Measurements from ENCODE around the gene AJUBA.

DNA sequence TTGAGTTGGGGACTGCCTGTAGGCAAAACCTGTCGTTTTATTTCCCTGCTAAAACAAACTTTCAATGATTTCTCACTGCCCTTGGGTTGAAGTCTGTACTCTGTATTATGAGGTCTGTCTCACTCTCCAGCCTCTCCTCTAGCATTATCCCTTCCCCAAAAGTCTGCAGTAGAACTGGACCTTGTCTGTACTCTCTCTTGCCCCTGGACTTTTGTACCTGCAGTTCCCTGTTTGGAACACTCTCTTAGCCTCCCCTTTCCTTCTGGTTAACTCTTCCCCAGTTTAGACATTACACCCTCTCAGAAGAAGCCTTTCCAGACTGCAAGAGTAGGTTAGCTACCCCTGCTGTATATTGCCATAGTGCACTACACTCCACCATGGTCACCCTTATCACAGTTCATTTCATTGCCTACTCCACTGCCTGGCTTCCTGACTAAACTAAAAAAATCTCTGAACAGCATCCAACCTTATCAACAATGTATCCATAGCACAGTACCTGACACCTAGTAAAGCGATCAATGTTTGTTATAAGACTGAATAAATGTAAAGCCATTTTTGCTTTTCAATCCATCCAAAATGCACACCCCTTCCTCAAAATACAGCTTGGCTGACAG lies 3.6 kb upstream of the AJUBA start:
- TF ChIP-seq, protein P1, sequence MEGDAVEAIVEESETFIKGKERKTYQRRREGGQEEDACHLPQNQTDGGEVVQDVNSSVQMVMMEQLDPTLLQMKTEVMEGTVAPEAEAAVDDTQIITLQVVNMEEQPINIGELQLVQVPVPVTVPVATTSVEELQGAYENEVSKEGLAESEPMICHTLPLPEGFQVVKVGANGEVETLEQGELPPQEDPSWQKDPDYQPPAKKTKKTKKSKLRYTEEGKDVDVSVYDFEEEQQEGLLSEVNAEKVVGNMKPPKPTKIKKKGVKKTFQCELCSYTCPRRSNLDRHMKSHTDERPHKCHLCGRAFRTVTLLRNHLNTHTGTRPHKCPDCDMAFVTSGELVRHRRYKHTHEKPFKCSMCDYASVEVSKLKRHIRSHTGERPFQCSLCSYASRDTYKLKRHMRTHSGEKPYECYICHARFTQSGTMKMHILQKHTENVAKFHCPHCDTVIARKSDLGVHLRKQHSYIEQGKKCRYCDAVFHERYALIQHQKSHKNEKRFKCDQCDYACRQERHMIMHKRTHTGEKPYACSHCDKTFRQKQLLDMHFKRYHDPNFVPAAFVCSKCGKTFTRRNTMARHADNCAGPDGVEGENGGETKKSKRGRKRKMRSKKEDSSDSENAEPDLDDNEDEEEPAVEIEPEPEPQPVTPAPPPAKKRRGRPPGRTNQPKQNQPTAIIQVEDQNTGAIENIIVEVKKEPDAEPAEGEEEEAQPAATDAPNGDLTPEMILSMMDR (conservative IDR thresholded peaks at IDR 0.05), result no peak
- no peak for TF ChIP-seq EZH2 (IDR thresholded peaks at IDR 0.05; ENCODE audit: low read depth)
